ENCODE results near the gene JHY. TPM values are rescaled to one million over a fixed set of nuclear protein-coding genes. Genes with fewer than 3 reads are reported as not detected.

JHY gene
- total and polyA plus RNA-seq, 7 donors = 0.11 to 0.97 (median 0.19) TPM

DNA sequence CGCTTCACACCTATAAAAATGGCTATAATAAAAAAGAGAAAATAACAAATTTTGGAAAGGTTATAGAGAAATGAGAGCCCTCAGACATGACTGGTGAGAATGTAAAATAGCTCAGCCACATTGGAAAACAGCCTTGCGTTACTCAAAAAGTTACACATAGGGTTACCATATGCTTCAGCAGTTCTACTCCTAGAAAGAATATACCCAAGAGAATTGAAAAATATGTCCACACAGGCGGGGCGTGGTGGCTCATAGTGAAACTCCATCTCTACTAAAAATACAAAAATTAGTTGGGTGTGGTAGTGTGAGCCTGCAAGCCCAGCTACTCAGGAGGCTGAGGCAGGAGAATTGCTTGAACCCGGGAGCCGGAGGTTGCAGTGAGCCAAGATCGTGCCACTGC, 7.6 kb upstream of the JHY start:
- intact Hi-C loops (cut with DNase I) = no loop called here
- no peak overlapping the region for H3K27ac ChIP-seq
- H3K9me3 ChIP-seq = no peaks in the 10 kb centered on the region
- H3K27me3 ChIP-seq (ENCODE audit: insufficient read depth in 3 of 3, low read length in 2 of 3) = no peaks in the 10 kb centered on the region
- DNase-seq = no peak
- TF ChIP-seq, protein P1, sequence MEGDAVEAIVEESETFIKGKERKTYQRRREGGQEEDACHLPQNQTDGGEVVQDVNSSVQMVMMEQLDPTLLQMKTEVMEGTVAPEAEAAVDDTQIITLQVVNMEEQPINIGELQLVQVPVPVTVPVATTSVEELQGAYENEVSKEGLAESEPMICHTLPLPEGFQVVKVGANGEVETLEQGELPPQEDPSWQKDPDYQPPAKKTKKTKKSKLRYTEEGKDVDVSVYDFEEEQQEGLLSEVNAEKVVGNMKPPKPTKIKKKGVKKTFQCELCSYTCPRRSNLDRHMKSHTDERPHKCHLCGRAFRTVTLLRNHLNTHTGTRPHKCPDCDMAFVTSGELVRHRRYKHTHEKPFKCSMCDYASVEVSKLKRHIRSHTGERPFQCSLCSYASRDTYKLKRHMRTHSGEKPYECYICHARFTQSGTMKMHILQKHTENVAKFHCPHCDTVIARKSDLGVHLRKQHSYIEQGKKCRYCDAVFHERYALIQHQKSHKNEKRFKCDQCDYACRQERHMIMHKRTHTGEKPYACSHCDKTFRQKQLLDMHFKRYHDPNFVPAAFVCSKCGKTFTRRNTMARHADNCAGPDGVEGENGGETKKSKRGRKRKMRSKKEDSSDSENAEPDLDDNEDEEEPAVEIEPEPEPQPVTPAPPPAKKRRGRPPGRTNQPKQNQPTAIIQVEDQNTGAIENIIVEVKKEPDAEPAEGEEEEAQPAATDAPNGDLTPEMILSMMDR (IDR thresholded peaks at IDR 0.05) = no peak
- H3K4me1 ChIP-seq = no peaks in the 10 kb centered on the region
- H3K4me3 ChIP-seq = no peak overlapping the region
- 75 to 87% (median 81%) methylated on average over 7 of the region's 7 CpGs for WGBS, 3 donors
- no peaks in the 10 kb centered on the region for H3K36me3 ChIP-seq (ENCODE audit: insufficient read depth in 1 of 2, low read depth in 1 of 2)
- no peak for ATAC-seq

DNA sequence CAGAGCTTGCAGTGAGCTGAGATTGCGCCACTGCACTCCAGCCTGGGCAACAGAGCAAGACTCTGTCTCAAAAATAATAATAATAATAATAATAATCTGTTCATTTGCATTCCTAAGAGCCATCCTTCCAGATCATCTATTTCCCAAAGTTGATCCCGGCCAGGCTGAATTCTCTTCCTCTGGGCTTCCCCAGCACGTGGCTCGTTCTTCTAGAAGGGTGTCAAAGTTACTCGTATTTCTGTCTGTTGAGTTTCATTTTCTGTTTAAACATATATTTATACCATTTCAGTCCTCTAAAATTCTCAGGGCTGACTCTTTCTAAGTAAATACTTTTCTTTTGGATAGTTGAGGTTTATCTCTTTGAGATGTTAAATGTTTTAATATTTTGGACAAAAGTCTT, 4.8 kb upstream of the JHY start:
- no peaks in the 10 kb centered on the region for H3K36me3 ChIP-seq (ENCODE audit: insufficient read depth in 1 of 2, low read depth in 1 of 2)
- no peak overlapping the region for H3K4me3 ChIP-seq
- WGBS, 3 donors = 60 to 77% (median 75%) methylated on average over 5 of the region's 5 CpGs
- H3K4me1 ChIP-seq = no peaks in the 10 kb centered on the region
- intact Hi-C loops (cut with DNase I) = no loop called here
- DNase-seq (no peak), ATAC-seq (no peak)
- H3K27ac ChIP-seq = no peak overlapping the region
- TF ChIP-seq, protein P1 (IDR thresholded peaks at IDR 0.05) = no peak
- no peaks in the 10 kb centered on the region for H3K9me3 ChIP-seq
- peaks cover 0 to 21% (median 0%) of the 10 kb centered on the region in 3 donors for H3K27me3 ChIP-seq (ENCODE audit: insufficient read depth in 3 of 3, low read length in 2 of 3)

DNA sequence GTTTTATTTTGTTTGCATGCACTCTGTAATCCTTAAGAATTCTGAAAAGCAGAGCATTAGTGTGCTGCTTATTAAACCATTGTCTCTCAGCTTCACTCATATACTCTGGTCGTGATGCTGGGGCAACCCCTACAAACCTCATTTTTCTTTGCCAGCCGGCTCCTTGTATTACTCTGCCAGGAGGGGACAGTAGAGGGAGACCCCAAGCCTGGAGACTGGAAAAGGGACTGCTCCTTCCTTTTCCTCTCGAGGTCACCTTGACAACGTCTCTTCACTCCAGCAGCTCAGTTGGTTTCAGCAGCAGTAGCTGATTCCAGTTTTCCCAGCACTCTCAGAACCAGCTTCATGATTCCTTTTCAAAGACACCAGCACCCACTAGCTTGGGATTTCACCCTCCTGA, 2.8 kb upstream of the JHY start:
- peaks cover 0 to 39% (median 7%) of the 10 kb centered on the region in 3 donors for H3K27me3 ChIP-seq (ENCODE audit: insufficient read depth in 3 of 3, low read length in 2 of 3)
- no peaks in the 10 kb centered on the region for H3K36me3 ChIP-seq (ENCODE audit: insufficient read depth in 1 of 2, low read depth in 1 of 2)
- no peak overlapping the region for H3K4me3 ChIP-seq
- H3K4me1 ChIP-seq = no peaks in the 10 kb centered on the region
- TF ChIP-seq, protein P1 (IDR thresholded peaks at IDR 0.05) = no peak
- intact Hi-C loops (cut with DNase I) = no loop called here
- no peaks in the 10 kb centered on the region for H3K9me3 ChIP-seq
- ATAC-seq = no peak
- 19 to 21% (median 19%) methylated on average over 4 of the region's 4 CpGs for WGBS, 3 donors
- DNase-seq = no peak
- H3K27ac ChIP-seq = no peak overlapping the region

DNA sequence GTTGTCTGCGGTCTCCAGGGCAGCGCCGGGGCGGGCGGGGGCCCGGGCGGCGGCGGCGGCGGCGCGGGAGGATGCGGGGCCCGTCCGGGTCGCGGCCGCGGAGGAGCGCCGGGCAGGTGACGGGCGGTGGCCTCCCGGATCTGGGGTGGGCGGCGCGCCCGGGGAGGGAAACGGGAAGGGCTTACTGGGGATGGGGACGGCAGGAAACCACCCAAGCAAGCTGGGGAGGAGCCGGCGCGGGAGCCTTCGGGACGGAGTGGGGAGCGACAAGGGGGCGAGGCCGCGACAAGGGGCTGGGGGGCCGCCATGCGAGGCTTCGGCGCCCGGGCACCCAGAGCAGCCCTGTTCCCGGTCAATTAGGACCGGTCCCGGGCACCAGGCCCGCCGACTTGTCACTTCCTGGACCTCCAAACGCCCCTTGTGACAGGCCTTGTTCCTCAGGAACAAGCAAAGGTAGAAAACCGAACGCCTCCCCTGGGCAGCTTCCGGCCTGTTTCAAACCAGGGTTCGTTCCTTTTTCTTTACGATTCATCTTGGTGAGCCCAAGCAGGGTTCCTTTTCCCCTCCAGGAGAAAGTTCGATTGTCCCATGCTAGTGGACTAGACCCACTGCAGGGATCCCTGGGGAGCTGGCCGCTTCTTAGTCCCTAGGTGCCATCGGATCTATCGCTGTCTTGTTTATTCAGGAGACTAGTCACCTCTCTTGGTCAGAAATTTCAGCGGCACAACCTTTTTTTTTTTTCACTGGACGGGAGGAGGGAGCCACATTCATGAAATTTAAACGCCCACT, 492 bp downstream of the JHY start:
- Histone ChIP-seq H3K27me3 (ENCODE audit: insufficient read depth in 3 of 3, low read length in 2 of 3) (peaks cover 0 to 56% (median 7%) of the 10 kb centered on the region in 3 donors), H3K9me3 (no peaks in the 10 kb centered on the region), H3K4me1 (no peaks in the 10 kb centered on the region), H3K27ac (peak overlapping the region; percentile 27), H3K4me3 (peak overlapping the region; percentile 68), H3K36me3 (ENCODE audit: insufficient read depth in 1 of 2, low read depth in 1 of 2) (no peaks in the 10 kb centered on the region)
- ATAC-seq (peak in 1 of 4 donors; percentile 33), DNase-seq (peak; percentile 55 to 64)
- TF ChIP-seq, protein P1 (IDR thresholded peaks at IDR 0.05) = no peak
- intact Hi-C loops (cut with DNase I) = no loop called here
- 2 to 5% (median 4%) methylated on average over 34 to 63 of the region's 63 CpGs for WGBS, 3 donors

DNA sequence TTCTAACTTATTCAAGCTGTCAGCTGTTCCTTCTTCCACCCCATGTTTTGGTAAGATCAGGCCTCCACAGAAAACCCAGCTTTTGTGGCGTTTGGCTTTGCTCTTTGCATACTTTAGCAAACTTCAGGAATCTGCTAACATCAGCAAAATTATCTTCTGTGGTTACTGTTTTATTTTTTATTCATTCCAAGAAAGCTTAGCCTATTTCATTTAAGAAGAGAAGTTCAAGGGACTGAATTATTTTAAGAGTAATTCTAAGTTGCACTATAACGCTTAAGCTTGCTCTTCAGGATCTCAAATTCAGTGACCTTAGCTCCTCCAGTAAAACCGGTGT, 1.1 kb downstream of the JHY start:
- TF ChIP-seq, protein P1 (IDR thresholded peaks at IDR 0.05) = no peak
- H3K27ac ChIP-seq = no peak overlapping the region
- intact Hi-C loops (cut with DNase I) = no loop called here

More for the DNA sequence above, 1.1 kb downstream of the JHY start:
- DNase-seq (no peak), ATAC-seq (no peak)
- peak overlapping the region; percentile 68 for H3K4me3 ChIP-seq
- H3K9me3 ChIP-seq = no peaks in the 10 kb centered on the region
- H3K36me3 ChIP-seq (ENCODE audit: insufficient read depth in 1 of 2, low read depth in 1 of 2) = no peaks in the 10 kb centered on the region
- no peaks in the 10 kb centered on the region for H3K4me1 ChIP-seq
- 49 to 66% (median 55%) methylated on average over 3 of the region's 3 CpGs for WGBS, 3 donors
- H3K27me3 ChIP-seq (ENCODE audit: insufficient read depth in 3 of 3, low read length in 2 of 3) = peaks cover 0 to 56% (median 7%) of the 10 kb centered on the region in 3 donors
